GM12801 (cell line): ENCODE results near the gene SSR3.

ENCODE experiments used
- CTCF ChIP-seq: IDR thresholded peaks from one replicate; pipeline ENCODE4 v1.5.1; 2011; ENCODE audit warnings: control low read depth; ENCODE audit not compliant: insufficient read length; ENCODE audit errors: extremely low read depth

The SSR3 gene

GRCh38 chr3:156598413-156598812, 43.5 kb upstream of the SSR3 start:
- no peak for TF ChIP-seq CTCF

DNA sequence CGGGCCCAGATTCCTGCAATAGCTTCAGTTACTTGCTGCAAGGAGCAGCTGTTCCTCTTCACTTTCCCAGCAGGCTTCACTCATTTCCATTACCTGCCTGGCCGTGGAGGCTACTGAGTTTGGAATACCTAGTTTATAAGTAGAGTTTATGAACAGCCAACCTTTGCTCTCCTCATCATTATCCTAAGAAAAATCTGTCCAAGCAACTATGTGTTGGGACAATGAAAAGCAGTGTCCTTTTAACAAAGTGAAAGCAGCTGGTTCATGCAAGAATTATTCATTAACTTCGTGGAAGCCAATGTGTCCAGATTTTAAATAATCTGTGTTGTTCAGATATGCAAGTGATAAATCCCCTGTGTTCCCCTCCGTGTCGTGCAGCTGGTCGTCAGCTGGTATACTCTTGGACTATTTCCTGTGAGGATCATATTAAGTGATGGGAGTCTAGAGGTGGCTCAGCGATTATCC, 39.3 kb upstream of the SSR3 start:
- TF ChIP-seq CTCF, result no peak

DNA sequence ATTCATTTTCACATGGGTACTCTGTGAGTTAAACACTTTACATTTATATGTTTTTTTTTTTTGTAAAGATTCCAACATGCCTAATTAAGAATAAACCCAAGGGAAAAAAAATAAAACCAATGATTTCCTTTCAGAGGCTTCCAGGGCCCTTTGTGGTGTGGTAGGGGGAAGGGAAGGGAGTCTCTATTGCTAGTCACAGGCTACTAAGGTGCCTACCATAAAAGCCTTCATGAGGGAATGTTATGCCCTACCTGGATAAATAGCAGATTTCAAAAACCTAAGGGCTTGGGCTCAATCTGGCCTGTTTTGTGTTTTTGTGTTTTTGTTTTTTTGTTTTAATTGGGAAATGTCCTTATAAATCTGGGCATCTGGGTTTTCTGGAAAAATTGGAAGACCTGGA, 38.9 kb upstream of the SSR3 start:
- no peak for TF ChIP-seq CTCF

- TF ChIP-seq CTCF, result no peak
Observed at GRCh38 chr3:156587760-156588069, 32.8 kb upstream of the SSR3 start.

GRCh38 chr3:156586905-156587759, 32.2 kb upstream of the SSR3 start:
- no peak for TF ChIP-seq CTCF

DNA sequence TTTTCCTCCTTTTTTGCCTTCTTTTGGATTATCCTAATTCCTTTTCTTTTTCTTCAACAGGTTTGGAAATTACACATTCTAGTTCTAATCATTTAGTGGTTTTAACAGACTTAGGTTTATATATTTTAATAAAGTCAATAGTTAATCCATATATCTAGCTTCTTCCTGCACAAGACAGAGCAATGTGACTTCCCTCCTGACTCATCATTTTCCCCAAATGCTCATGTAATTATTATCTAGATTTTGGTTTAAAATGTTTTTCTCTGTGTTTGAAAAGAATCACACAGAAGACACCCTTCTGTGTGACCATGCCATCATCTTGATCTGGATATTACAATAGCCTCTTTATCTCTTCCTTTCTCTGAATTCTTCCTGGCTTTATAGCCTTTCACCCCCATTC, 28.6 kb upstream of the SSR3 start:
- TF ChIP-seq CTCF, result no peak

- no peak for TF ChIP-seq CTCF
Observed at GRCh38 chr3:156582532-156583183, 27.7 kb upstream of the SSR3 start.
